Ishikawa (cell line): Measurements from ENCODE around the gene SUN1.

Experiments used
- EP300 ChIP-seq: IDR thresholded peaks from 2 replicates; pipeline ENCODE4 v1.6.1; 2012; ENCODE audit warnings: borderline replicate concordance
- FOXM1 ChIP-seq: IDR thresholded peaks from 2 replicates; pipeline ENCODE4 v1.6.1; 2012; ENCODE audit warnings: low read depth, borderline replicate concordance
- TEAD4 ChIP-seq: IDR thresholded peaks from 2 replicates; pipeline ENCODE4 v1.6.1; 2012
- TF ChIP-seq, protein P1 (sequence below): IDR thresholded peaks from 2 replicates; pipeline ENCODE4 v1.6.1; 2012; ENCODE audit warnings: low read depth, mild to moderate bottlenecking

DNA sequence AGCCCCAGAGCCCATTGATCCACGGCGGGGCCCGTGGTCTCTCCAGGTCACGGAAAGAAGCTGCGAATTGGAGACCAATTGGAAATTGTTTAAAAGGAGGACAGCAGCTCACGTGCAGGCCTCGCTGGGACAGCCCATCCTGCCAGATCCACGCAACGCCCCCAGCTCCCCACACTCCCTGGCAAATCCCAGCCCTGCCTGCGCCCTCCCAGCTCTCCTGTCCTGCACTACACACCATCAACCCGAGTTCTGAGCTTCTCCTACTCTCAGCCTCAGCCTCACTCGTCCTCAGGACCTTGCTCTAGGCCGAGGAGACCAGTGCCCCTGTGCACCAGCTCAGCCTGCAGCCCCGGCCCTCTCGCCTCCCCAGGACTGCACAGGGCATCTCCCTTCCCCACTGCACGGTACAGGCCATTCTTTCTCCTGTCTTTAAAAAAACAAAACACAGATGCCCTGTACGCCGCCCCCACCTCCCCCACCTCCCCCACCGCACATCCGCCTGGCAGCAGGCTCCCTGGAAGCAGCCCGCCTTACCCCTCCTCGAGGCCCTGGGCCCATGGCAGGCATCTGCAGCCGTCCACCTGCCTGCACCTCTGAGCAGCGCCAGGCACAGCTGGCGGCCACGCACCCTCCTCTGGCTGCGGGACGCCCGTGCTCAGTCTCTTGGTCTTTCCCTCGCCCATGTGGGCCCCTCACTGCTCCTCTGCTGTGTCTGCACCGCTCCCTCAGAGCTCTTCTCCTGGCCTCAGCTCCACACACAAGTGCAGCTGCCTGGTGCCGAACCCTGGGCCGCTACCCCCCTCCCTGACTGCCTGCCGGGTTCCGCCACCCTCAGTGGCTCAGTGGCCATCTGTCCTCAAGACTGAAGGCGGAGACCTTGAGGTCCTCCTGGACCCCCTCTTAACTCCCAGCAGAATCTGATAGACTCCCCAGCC, 48.5 kb upstream of the SUN1 start:
- TF ChIP-seq FOXM1 (no peak), EP300 (no peak), TEAD4 (no peak)
- TF ChIP-seq, protein P1, sequence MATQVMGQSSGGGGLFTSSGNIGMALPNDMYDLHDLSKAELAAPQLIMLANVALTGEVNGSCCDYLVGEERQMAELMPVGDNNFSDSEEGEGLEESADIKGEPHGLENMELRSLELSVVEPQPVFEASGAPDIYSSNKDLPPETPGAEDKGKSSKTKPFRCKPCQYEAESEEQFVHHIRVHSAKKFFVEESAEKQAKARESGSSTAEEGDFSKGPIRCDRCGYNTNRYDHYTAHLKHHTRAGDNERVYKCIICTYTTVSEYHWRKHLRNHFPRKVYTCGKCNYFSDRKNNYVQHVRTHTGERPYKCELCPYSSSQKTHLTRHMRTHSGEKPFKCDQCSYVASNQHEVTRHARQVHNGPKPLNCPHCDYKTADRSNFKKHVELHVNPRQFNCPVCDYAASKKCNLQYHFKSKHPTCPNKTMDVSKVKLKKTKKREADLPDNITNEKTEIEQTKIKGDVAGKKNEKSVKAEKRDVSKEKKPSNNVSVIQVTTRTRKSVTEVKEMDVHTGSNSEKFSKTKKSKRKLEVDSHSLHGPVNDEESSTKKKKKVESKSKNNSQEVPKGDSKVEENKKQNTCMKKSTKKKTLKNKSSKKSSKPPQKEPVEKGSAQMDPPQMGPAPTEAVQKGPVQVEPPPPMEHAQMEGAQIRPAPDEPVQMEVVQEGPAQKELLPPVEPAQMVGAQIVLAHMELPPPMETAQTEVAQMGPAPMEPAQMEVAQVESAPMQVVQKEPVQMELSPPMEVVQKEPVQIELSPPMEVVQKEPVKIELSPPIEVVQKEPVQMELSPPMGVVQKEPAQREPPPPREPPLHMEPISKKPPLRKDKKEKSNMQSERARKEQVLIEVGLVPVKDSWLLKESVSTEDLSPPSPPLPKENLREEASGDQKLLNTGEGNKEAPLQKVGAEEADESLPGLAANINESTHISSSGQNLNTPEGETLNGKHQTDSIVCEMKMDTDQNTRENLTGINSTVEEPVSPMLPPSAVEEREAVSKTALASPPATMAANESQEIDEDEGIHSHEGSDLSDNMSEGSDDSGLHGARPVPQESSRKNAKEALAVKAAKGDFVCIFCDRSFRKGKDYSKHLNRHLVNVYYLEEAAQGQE: no peak
